Measurements from ENCODE around the gene INO80E. TPM values are rescaled to one million over a fixed set of nuclear protein-coding genes. Genes with fewer than 3 reads are reported as not detected.
A peak's percentile ranks its signal among the peaks of the same experiment; 100 is the strongest.
"Not testable (repeated sequence)": the region's sequence is repeated elsewhere in the genome, so short reads cannot be mapped to it uniquely, and the experiment has no call there.

INO80E gene, protein sequence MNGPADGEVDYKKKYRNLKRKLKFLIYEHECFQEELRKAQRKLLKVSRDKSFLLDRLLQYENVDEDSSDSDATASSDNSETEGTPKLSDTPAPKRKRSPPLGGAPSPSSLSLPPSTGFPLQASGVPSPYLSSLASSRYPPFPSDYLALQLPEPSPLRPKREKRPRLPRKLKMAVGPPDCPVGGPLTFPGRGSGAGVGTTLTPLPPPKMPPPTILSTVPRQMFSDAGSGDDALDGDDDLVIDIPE
- 10 to 100 TPM; 45.5 to 70.9 (median 48.1) TPM for polyA plus RNA-seq (ENCODE audit: insufficient read depth in 1 of 5, insufficient read length in 5 of 5, low replicate concordance in 1 of 5)
- long read RNA-seq, donor 1, transcript INO80E-207 (7 exons, 2,103 nt), result major isoform, 16 of 26 reads
- long read RNA-seq, donor 1, partial matches to known transcripts, result 0 of 26 reads
- long read RNA-seq, donor 1, other reads (novel, unspliced or antisense), result 0 of 26 reads
- long read RNA-seq, donor 2, transcript INO80E-207 (7 exons, 2,103 nt), result major isoform, 14 of 20 reads
- long read RNA-seq, donor 2, partial matches to known transcripts, result 0 of 20 reads
- long read RNA-seq, donor 2, other reads (novel, unspliced or antisense), result 0 of 20 reads
- long read RNA-seq, donor 3, transcript INO80E-207 (7 exons, 2,103 nt), result major isoform, 14 of 101 reads
- long read RNA-seq, donor 3, transcript INO80E-214 (6 exons, 515 nt), result minor isoform, 5 of 101 reads
- long read RNA-seq, donor 3, partial matches to known transcripts, result 73 of 101 reads
- long read RNA-seq, donor 3, other reads (novel, unspliced or antisense), result 5 of 101 reads
- long read RNA-seq, donor 4, transcript INO80E-207 (7 exons, 2,103 nt), result major isoform, 6 of 24 reads
- long read RNA-seq, donor 4, partial matches to known transcripts, result 14 of 24 reads
- long read RNA-seq, donor 4, other reads (novel, unspliced or antisense), result 0 of 24 reads
- long read RNA-seq, donor 5, transcript INO80E-207 (7 exons, 2,103 nt), result major isoform, 22 of 38 reads
- long read RNA-seq, donor 5, transcript INO80E-214 (6 exons, 515 nt), result minor isoform, 5 of 38 reads
- long read RNA-seq, donor 5, partial matches to known transcripts, result 6 of 38 reads
- long read RNA-seq, donor 5, other reads (novel, unspliced or antisense), result 0 of 38 reads
- long read RNA-seq, donor 6, transcript INO80E-207 (7 exons, 2,103 nt), result major isoform, 17 of 25 reads
- long read RNA-seq, donor 6, partial matches to known transcripts, result 0 of 25 reads
- long read RNA-seq, donor 6, other reads (novel, unspliced or antisense), result 0 of 25 reads
- long read RNA-seq, donor 7, transcript INO80E-207 (7 exons, 2,103 nt), result major isoform, 13 of 21 reads
- long read RNA-seq, donor 7, partial matches to known transcripts, result 0 of 21 reads
- long read RNA-seq, donor 7, other reads (novel, unspliced or antisense), result 0 of 21 reads
- long read RNA-seq, donor 8, transcript INO80E-207 (7 exons, 2,103 nt), result major isoform, 6 of 50 reads
- long read RNA-seq, donor 8, transcript INO80E-201 (6 exons, 1,489 nt), result minor isoform, 5 of 50 reads
- long read RNA-seq, donor 8, partial matches to known transcripts, result 21 of 50 reads
- long read RNA-seq, donor 8, other reads (novel, unspliced or antisense), result 15 of 50 reads

- peak; percentile 95 for DNase-seq
Observed at GRCh38 chr16:29995911-29996765, at the start of gene INO80E. TSS of gene INO80E (plus strand) at chr16:29996241. CDS start at chr16:29996311, 70 bp downstream.

DNA sequence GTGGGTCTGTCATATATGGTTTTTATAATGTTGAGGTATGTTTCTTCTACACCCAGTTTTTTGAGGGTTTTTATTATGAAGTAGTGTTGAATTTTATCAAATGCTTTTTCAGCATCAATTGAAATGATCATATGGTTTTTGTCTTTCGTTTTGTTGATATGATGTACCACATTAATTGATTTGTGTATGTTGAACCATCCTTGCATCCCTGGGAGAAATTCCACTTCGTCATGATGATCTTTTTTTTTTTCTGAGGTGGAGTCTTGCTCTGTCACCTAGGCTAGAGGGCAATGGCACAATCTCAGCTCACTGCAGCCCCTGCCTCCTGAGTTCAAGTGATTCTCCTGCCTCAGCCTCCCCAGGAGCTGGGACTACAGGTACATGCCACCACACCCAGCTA is 48.1 kb upstream of the INO80E start:
- DNase-seq, result no peak

DNA sequence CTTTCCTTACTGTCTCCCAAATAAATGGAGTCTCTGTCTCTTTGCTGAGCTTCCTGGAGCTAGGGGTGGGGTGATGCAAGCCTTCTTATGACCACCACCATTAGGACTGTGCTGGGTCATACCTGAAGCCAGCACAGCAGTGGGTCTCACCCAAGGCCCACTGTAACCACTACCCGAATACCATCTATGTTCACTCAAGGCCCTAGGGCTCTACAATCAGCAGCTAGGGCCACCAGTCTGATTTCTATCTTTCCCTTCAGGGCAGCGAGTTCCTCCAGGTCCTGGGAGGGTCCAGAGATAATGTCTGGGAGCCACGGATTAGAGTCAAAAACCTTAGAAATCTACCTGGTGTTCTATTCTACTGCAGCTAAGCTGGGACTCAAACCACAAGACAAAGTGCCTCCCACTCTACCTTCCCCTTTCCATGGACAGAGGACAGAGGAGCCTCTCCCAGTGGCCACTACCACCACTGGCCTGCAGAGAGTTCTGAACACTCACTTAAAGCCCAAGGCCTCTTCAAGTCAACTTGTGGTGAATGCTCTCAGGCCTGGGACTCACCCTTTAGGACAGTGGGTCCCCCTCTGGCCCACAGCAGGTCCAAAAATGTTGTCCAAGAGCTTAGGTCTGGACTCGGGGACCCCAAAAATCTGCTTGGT is 45.1 kb upstream of the INO80E start:
- DNase-seq, result no peak

GRCh38 chr16:29951625-29952365 is 44.2 kb upstream of the INO80E start:
- DNase-seq, result no peak

- no peak for DNase-seq
Observed at GRCh38 chr16:29958756-29959155, 37.3 kb upstream of the INO80E start.

DNA sequence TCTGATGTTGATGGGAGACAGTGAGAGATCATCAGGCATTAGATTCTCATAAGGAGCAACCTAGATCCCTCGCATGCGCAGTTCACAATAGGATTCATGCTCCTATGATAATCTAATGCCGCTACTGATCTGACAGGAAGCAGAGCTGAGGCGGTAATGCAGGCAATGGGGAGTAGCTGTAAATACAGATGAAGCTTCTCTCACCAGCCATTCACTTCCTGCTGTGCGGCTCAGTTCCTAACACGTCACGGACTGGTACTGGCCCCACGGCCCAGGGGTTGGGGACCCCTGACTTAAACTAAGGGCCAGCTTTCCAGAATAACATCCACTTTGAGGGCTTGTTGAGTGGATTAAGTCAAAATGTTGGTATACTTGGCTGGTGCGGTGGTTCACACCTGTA is 36.7 kb upstream of the INO80E start:
- DNase-seq, result no peak

DNA sequence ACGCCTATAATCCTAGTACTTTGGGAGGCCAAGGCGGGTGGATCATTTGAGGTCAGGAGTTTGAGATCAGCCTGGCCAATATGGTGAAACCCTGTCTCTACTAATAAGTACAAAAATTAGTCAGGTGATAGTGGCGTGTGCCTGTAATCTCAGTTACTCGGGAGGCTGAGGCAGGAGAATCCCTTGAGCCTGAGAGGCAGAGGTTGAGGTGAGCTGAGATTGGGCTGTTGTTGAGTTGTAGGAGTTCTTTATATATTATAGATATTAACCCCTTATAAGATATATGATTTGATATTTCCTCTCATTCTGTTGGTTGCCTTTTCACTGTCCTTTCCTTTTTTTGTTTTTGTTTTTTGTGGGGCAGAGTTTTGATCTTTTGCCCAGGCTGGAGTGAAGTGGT is 36.2 kb upstream of the INO80E start:
- not testable (repeated sequence) for DNase-seq

DNA sequence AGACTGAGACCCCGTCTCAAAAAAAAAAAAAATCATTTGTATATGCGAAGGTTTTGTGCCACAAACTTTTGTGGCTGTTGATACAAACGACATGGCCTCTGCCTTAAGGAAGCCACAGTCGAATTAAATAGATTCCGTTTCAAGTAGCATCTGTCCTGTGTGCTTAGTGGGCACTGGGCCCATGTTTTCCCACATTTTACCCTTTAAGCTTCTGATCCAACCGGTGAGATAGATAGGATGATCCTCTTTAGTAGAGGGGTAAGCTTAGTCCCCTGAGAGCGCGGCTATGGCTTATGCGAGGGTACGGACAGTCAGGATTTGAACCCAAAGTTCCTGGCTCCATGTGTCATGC is 34.9 kb upstream of the INO80E start:
- no peak for DNase-seq

- DNase-seq, result peak; percentile 95 to 96
Observed at GRCh38 chr16:29961479-29962343, 34.3 kb upstream of the INO80E start, which contains the start of gene TMEM219. TSS of gene TMEM219 (plus strand) at chr16:29962079. CDS start at chr16:29963144, 1,065 bp downstream.

GRCh38 chr16:29962344-29962994 is 33.6 kb upstream of the INO80E start:
- peak; percentile 51 to 63 for DNase-seq

DNA sequence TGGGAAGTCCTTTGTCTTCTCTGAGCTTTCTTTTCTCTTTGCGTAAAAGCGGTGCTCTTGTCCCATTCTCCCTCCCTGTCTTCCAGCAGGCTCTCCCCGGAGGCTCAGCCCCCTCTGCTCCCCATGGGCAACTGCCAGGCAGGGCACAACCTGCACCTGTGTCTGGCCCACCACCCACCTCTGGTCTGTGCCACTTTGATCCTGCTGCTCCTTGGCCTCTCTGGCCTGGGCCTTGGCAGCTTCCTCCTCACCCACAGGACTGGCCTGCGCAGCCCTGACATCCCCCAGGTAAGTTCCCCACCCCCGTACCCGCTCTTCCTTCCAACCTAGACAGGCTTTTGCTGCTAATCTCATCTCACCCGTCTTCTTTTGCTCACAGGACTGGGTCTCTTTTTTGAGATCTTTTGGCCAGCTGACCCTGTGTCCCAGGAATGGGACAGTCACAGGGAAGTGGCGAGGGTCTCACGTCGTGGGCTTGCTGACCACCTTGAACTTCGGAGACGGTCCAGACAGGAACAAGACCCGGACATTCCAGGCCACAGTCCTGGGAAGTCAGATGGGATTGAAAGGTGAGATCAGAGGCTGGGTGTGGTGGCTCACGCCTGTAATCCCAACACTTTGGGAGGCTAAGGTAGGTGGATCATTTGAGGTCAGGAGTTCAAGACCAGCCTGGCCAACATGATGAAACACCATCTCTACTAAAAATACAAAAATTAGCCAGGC is 32.9 kb upstream of the INO80E start:
- no peak for DNase-seq

GRCh38 chr16:29968205-29968604 is 27.8 kb upstream of the INO80E start:
- no peak for DNase-seq

DNA sequence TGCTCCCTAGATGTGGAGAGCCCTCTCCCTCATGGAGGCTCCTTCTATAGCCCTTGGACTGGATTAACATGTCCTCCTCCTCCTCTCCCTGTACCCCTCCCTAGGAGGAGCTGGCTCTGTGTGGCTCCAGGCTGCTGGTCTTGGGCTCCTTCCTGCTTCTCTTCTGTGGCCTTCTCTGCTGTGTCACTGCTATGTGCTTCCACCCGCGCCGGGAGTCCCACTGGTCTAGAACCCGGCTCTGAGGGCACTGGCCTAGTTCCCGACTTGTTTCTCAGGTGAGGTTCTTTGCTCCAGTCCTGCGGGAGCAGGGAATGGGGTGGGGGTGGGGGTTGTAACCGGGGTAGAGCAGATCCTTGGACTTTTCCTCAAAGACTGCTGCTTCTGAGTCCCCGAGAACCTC is 24.7 kb upstream of the INO80E start:
- DNase-seq, result no peak

GRCh38 chr16:29972500-29972899 is 23.5 kb upstream of the INO80E start:
- no peak for DNase-seq

DNA sequence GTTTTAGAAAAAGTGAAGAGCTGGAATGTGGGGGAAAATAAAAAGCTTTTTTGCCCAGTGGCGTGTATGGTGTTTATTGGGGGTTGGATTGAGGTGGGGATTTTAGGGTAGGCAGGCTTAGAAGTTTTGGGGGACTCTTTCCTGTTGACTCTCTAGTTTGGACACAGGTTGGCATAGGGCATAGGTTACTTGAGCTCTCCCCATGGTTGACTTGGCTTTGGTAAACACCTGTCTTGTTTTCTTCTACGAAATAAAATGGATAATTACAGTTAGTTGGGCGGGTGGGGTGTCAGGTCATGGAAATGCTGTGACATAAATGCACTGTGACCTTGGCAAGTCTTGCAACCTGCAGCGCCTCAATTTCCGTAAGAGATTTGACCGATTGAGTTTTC is 23.1 kb upstream of the INO80E start:
- no peak for DNase-seq

DNA sequence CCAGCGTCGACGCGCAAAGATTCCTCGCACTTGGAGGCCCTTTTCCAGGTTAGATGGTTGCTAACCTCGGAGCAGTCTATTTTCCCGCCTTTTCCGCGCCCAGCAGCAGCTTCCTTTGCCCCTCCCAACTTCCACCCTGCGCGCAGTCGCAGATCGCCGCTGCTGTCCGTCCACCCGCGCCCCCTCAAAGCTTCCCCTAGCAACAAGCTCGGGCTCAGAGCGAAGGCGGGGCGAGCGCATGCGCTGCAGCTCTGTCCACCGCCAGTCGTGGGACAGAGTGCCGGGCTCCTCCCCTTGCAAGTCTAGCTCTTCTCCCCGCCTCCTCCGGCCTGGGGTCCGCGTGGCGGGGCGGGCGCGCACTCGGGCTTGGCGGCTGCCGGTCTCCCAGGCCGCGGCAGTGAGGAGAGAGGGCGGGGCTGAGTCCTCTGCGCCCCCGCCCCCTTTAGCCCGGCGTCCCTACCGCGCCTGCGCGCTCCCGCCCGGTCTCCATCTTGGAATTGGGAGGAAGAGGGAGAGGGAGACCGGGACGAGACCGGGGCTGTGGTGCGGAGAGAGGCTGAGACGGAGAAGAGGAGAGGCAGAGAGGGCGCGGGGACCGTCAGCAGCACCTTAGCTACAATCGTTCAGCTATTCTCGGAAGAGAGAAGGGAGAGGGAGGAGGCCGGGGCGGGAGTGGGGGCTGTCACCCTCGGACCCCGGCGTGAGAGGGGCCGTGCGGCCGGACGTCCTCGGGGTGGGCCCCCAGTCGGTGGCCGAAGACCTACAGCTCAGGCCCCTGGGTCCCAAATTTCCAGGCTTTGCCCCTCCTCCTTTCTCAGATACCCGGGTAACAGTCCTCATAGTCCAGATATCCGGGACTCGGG is 22.4 kb upstream of the INO80E start, which contains the start of gene TAOK2:
TAOK2 (plus strand) TSS at position 485 of the 863 bp plus-strand sequence. CDS start 3,905 bp downstream, outside the sequence.
- peak; percentile 99 for DNase-seq

Measured in right lung (tissue), 10 donors.